Adrenal gland (tissue), 12 donors: ENCODE data around the gene HYI. TPM values are rescaled to one million over a fixed set of nuclear protein-coding genes. Genes with fewer than 3 reads are reported as not detected.

Experiments
- DNase-seq, 7 donors: peaks; one replicate each; pipeline ENCODE4 v3.0.0-alpha.2; 2019 to 2020
- H3K27ac ChIP-seq, 5 donors: fragments of 200-600 bp; sonication (generic) in 4 of 5; 1 replicate in 3 of 5; 2 replicates in 2 of 5; pipeline versions ENCODE4 v1.5.1 to v1.8.0; 2016 to 2020; ENCODE audit warnings: mild to moderate bottlenecking in 1 of 5
- H3K27me3 ChIP-seq: fragments of 200-600 bp; 2 replicates; pipeline ENCODE4 v1.8.0; 2021
- H3K36me3 ChIP-seq, 2 donors: fragments of 200-600 bp; replicated peaks in 1 of 2; 1 replicate in 1 of 2; 2 replicates in 1 of 2; pipeline versions ENCODE4 v1.5.1 to v1.8.0; 2018 to 2022
- H3K4me1 ChIP-seq, 2 donors: fragments of 200-600 bp; replicated peaks in 1 of 2; 1 replicate in 1 of 2; 2 replicates in 1 of 2; pipeline versions ENCODE4 v1.5.1 to v1.8.0; 2018 to 2021
- H3K4me3 ChIP-seq, 4 donors: fragments of 200-600 bp; sonication (generic) in 3 of 4; one replicate each; pipeline ENCODE4 v1.5.1; 2016 to 2018
- H3K9me3 ChIP-seq, 3 donors: fragments of 200-600 bp; sonication (generic) in 1 of 3; replicated peaks in 1 of 3; 1 replicate in 2 of 3; 2 replicates in 1 of 3; pipeline versions ENCODE4 v1.5.1 to v1.8.0; 2016 to 2021
- CTCF ChIP-seq, 6 experiments: fragments of 450-650 bp in 4 of 6; fragments of 200-600 bp in 2 of 6; sonication (generic) in 1 of 6; IDR thresholded peaks; 1 replicate in 5 of 6; 2 replicates in 1 of 6; pipeline versions ENCODE4 v1.5.1 to v1.8.0; 2016 to 2021; ENCODE audit warnings: antibody characterized with exemption in 6 of 6, mild to moderate bottlenecking in 2 of 6, moderate library complexity in 1 of 6
- POLR2A ChIP-seq, 2 donors: fragments of 450-650 bp; IDR thresholded peaks; one replicate each; pipeline ENCODE4 v1.6.1; 2017; ENCODE audit warnings: antibody characterized with exemption in 2 of 2, mild to moderate bottlenecking in 2 of 2, moderate library complexity in 1 of 2
- WGBS, 4 donors: extraction: QIAGEN DNeasy Blood & Tissue Kit in 2 of 4; methylation state at CpG; one replicate each; pipeline versions ENCODE4 v1.1.5 to v1.1.7; 2013 to 2017; 5-methylcytosine and 5-hydroxymethylcytosine counted together
- intact Hi-C, 2 donors: fragments of 100-400 bp; cut with DNase I; formaldehyde crosslinking; loops; one replicate each; pipeline versions ENCODE4 v1.14.1 to v1.15.0; 2022 to 2023
- polyA plus RNA-seq, 3 donors: library from polyadenylated mRNA; stranded (reverse); fragments of 200-250 nt in 2 of 3; fragments of 350-450 nt in 1 of 3; fragmentation: Illumina TruSeq in 1 of 3; extraction: RNeasy Lipid Tissue Mini Kit (QIAGEN cat#74804) in 1 of 3; gene quantifications; one replicate each; pipeline ENCODE4 v1.2.3, GENCODE V29; 2013 to 2014
- total RNA-seq, 9 donors: library from RNA; depleted of rRNA in 4 of 9; stranded (reverse); fragments of >200 nt in 4 of 9; fragments of 120-200 nt in 1 of 9; fragmentation: NEBNext Ultra II Directional in 1 of 9; extraction: Animal tissue kit (Norgen Biotek cat#: 25700) in 1 of 9; gene quantifications; one replicate each; pipeline versions ENCODE4 v1.1.0 to v1.2.4, GENCODE V29; 2013 to 2023
- donor health status: healthy with polysubstance abuse.
- donor health status: Bipolar disorder and iron deficiency.
- donor health status: DM: yes; HTN: yes; CAD: no.
- donor health status: DM: no; HTN: no; CAD: no.
- donor health status: DM: no; HTN: no; CAD: no.
- donor health status: DM: yes; HTN: yes; CAD: no.

Gene HYI
- total and polyA plus RNA-seq, 12 donors = 24.7 to 209 (median 51.9) TPM

DNA sequence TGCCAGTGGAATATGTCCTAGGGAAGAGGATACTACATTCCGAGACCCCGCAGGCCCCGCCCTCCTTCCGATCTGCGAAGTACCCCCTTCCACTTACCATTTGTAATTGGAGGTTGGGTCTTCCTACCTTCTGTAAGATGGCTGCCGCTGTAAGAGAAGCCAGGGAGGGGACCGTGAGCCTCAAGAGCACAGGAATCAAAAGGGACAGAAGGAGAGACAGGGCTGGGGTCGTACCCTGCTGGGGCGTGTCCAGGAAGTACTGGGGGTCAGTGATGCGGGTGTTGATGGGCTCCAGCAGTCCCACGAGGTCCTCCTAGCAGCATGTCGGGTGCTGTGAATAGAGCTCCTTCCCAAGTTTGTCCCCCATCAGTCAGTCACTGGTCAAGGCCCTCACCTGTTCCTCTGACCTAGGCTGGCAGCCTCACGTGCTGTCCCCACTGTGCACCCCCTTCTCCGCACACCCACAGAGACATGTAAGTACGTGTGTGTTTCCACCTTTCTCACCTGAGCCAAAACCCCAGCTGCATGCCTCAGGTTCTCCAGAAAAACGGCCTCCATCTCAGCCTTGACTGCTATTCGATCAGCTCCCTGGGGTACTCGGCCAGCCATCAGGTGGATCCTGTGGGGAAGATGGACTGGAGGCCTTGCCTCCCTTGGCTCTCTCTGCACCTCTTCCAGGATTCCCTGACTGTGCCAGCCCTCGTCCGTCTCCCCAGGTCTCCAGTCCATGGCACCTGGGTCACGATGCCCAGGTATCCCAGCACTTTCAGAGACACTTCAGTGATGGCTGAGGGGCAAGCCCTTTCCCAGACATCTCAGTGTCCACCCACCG, 1.8 kb downstream of the HYI start:
- no peaks in the 10 kb centered on the region for H3K27me3 ChIP-seq
- H3K36me3 ChIP-seq = peaks cover 0 to 44% of the 10 kb centered on the region in 2 donors
- peak overlapping the region in 1 of 5 donors; percentile 92 for H3K27ac ChIP-seq
- peak in 1 of 7 donors; percentile 59 for DNase-seq
- intact Hi-C loops = no loop called here
- H3K4me3 ChIP-seq = no peak overlapping the region
- peaks cover 7% of the 10 kb centered on the region in 2 donors for H3K4me1 ChIP-seq
- WGBS, 4 donors = 89 to 95% (median 92%) methylated on average over 21 to 22 of the region's 22 CpGs
- H3K9me3 ChIP-seq = no peaks in the 10 kb centered on the region
- TF ChIP-seq CTCF (IDR thresholded peaks at IDR 0.05) (no peak), POLR2A (IDR thresholded peaks at IDR 0.05) (no peak)

- Histone ChIP-seq H3K4me3 (no peak overlapping the region), H3K27me3 (no peaks in the 10 kb centered on the region), H3K9me3 (no peaks in the 10 kb centered on the region), H3K27ac (no peak overlapping the region), H3K4me1 (peaks cover 7% of the 10 kb centered on the region in 2 donors), H3K36me3 (peaks cover 0 to 52% of the 10 kb centered on the region in 2 donors)
- WGBS, 4 donors = 70 to 86% (median 83%) methylated on average over 6 to 12 of the region's 12 CpGs
- intact Hi-C loops = no loop called here
- peak in 4 of 7 donors; percentile 15 to 53 (median 24) for DNase-seq
- TF ChIP-seq POLR2A (IDR thresholded peaks at IDR 0.05) (no peak), CTCF (IDR thresholded peaks at IDR 0.05) (no peak)
Measured at GRCh38 chr1:43451157-43451591, 2.6 kb downstream of the HYI start.

DNA sequence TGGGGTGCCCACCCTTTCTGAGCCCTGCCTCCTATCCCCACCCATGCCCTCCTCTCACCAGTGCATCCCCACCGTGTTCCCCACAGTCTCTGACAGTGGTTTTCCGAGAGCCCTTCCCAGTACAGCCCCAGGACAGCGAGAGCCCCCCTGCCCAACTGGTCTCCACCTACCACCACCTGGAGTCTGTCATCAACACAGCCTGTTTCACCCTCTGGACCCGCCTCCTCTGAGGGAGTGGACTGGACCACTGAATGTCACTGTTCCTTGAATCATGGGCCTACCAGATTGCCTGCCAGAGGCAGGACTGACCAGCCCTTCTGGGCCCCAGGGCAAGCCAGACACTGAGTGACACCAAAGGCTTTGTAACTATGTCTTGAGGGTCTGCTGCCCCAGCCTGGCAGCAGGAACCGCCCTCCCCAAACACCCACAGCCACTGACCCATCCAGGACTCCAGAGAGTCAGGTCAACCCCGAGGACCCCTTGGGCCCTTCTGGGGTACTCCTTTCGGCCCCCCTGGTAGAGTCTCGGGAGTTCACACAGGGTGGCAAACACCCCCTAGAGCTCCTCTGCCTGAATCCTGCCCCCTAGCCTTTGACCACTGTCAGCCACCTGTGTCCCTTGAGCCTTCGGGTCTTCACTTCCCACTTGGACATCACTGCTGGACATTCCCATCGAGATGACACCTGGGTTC, 3.3 kb downstream of the HYI start:
- WGBS, 4 donors = 93 to 94% (median 93%) methylated on average over 8 to 10 of the region's 10 CpGs
- peak in 4 of 7 donors; percentile 17 to 53 (median 22) for DNase-seq
- Histone ChIP-seq H3K4me3 (no peak overlapping the region), H3K27me3 (no peaks in the 10 kb centered on the region), H3K27ac (no peak overlapping the region), H3K9me3 (no peaks in the 10 kb centered on the region), H3K4me1 (peaks cover 7% of the 10 kb centered on the region in 2 donors), H3K36me3 (peaks cover 0 to 60% of the 10 kb centered on the region in 2 donors)
- no peak for TF ChIP-seq CTCF (IDR thresholded peaks at IDR 0.05)
- TF ChIP-seq POLR2A (IDR thresholded peaks at IDR 0.05) = no peak
- intact Hi-C loops = no loop called here

GRCh38 chr1:43449708-43450069, 4.0 kb downstream of the HYI start:
- TF ChIP-seq POLR2A (IDR thresholded peaks at IDR 0.05) (no peak), CTCF (IDR thresholded peaks at IDR 0.05) (no peak)
- intact Hi-C loops = no loop called here
- peak in 4 of 7 donors; percentile 13 to 52 (median 19) for DNase-seq
- no peaks in the 10 kb centered on the region for H3K9me3 ChIP-seq
- WGBS, 4 donors = 75 to 83% (median 79%) methylated on average over 5 of the region's 5 CpGs
- peaks cover 0 to 60% of the 10 kb centered on the region in 2 donors for H3K36me3 ChIP-seq
- H3K4me1 ChIP-seq = peaks cover 7 to 8% of the 10 kb centered on the region in 2 donors
- no peak overlapping the region for H3K4me3 ChIP-seq
- H3K27ac ChIP-seq = no peak overlapping the region
- H3K27me3 ChIP-seq = no peaks in the 10 kb centered on the region
